ENCODE measurements around the gene PECR. TPM values are rescaled to one million over a fixed set of nuclear protein-coding genes. Genes with fewer than 3 reads are reported as not detected.

PECR gene
- total and polyA plus RNA-seq, 2 of the 4 experiments (the other 2 are of a cell fraction) = 11.4 to 17.7 TPM

- ChIA-PET POLR2A (ENCODE audit: unreplicated experiment) (no interaction called here), CTCF (interaction anchor here (1.4 kb wide), 1 partner anchor 10 kb away, joined by 3 read pairs; no protein-coding TSS in a partner anchor)
- in situ Hi-C loops (cut with MboI; ENCODE audit: low sequenced_read_pairs) = no loop called here
- Histone ChIP-seq H3K9me3 (ENCODE audit: control insufficient read depth, insufficient read depth, low read length) (no peaks in the 10 kb centered on the region), H3K27me3 (ENCODE audit: control insufficient read depth, insufficient read depth, low read length) (no peaks in the 10 kb centered on the region), H3K36me3 (ENCODE audit: control insufficient read depth, insufficient read depth, low read length) (peaks cover 59% of the 10 kb centered on the region), H2BK120ac (ENCODE audit: low read depth, low read length) (no peak overlapping the region), H2BK15ac (ENCODE audit: low read depth, low read length) (no peak overlapping the region), H3K4me2 (ENCODE audit: low read depth, low read length) (no peak overlapping the region), H3K27ac (ENCODE audit: insufficient read depth, low read length) (no peak overlapping the region), H3K14ac (replicated peaks; ENCODE audit: low read depth, low read length) (no peak overlapping the region), H2AFZ (replicated peaks; ENCODE audit: low read length, poor library complexity) (no peak overlapping the region), H2AK5ac (ENCODE audit: low read depth, low read length) (no peak overlapping the region), H4K91ac (ENCODE audit: insufficient read depth, low read depth, low read length) (no peak overlapping the region), H3K18ac (ENCODE audit: low read depth, low read length) (no peak overlapping the region), H3K56ac (ENCODE audit: extremely low read depth, insufficient read depth, low read length) (no peak overlapping the region), H3K4me3 (ENCODE audit: insufficient read depth, low read depth, low read length) (no peak overlapping the region), H4K5ac (ENCODE audit: low read depth, low read length) (no peak overlapping the region), H2BK20ac (ENCODE audit: low read depth, low read length) (no peak overlapping the region), H3K79me1 (ENCODE audit: low read depth in 1 of 2, low read length in 2 of 2) (peaks cover 52 to 66% of the 10 kb centered on the region in 2 experiments), H3K23ac (ENCODE audit: low read depth, low read length) (no peak overlapping the region), H2BK5ac (ENCODE audit: low read depth, low read length, poor library complexity, severe bottlenecking) (no peak overlapping the region), H3K4ac (ENCODE audit: low read depth, low read length) (no peak overlapping the region), H4K8ac (ENCODE audit: low read depth in 2 of 2, low read length in 2 of 2) (no peak overlapping the region), H3K9ac (ENCODE audit: low read depth, low read length) (no peak overlapping the region), H3K9me1 (ENCODE audit: insufficient read depth, low read length) (no peaks in the 10 kb centered on the region; the same call in 1 of the 2 replicates), H3K4me1 (ENCODE audit: control insufficient read depth, insufficient read depth, low read length) (peaks cover 10% of the 10 kb centered on the region), H4K20me1 (ENCODE audit: insufficient read depth, low read length) (peaks cover 6% of the 10 kb centered on the region), H2AK9ac (replicated peaks; ENCODE audit: low read depth, low read length, poor library complexity) (no peak overlapping the region)
- TF ChIP-seq RFX5 (IDR thresholded peaks at IDR 0.05; ENCODE audit: low read depth, low read length) (no peak), BHLHE40 (IDR thresholded peaks at IDR 0.05; ENCODE audit: low read depth, low read length) (no peak), CTCF (conservative IDR thresholded peaks at IDR 0.05; ENCODE audit: low read depth, low read length) (no peak), MAZ (IDR thresholded peaks at IDR 0.05; ENCODE audit: borderline replicate concordance, low read depth, low read length) (no peak), NFE2L2 (IDR thresholded peaks at IDR 0.05; ENCODE audit: low read depth, low read length) (no peak), ELK1 (IDR thresholded peaks at IDR 0.05; ENCODE audit: borderline replicate concordance, low read depth, low read length) (no peak), RAD21 (IDR thresholded peaks at IDR 0.05; ENCODE audit: low read length) (no peak), RCOR1 (IDR thresholded peaks at IDR 0.05; ENCODE audit: insufficient replicate concordance, low read length) (no peak), SMC3 (IDR thresholded peaks at IDR 0.05; ENCODE audit: low read depth, low read length) (no peak), FOS (IDR thresholded peaks at IDR 0.05; ENCODE audit: low read depth, low read length) (no peak), POLR2A (IDR thresholded peaks at IDR 0.05; ENCODE audit: low read depth, low read length) (no peak), MAFK (IDR thresholded peaks at IDR 0.05; ENCODE audit: low read depth, low read length) (no peak), CEBPB (IDR thresholded peaks at IDR 0.05; ENCODE audit: low read depth, low read length) (no peak)
- BruUV-seq (replicated peaks) = no TSS peak
- no CpG with 5 or more reads among the region's 3 CpGs for WGBS, 2 experiments (ENCODE audit: extremely low coverage in 2 of 2, insufficient read length in 1 of 2)
- DNase-seq (no peak), ATAC-seq (ENCODE audit: low read depth) (no peak)
- intact Hi-C loops (cut with micrococcal nuclease) = no loop called here
- dilution Hi-C loops (cut with HindIII; ENCODE audit: low sequenced_read_pairs, unreplicated experiment) = no loop called here
These were observed 39.6 kb upstream of the PECR start for GRCh38 chr2:216121255-216121654.

Data from IMR-90 (cell line).